GM12878 (cell line): ENCODE data around the gene WNT5B. TPM values are rescaled to one million over a fixed set of nuclear protein-coding genes. Genes with fewer than 3 reads are reported as not detected.

Experiments used
- ATAC-seq: fragments of 200-7000 bp; cut with Tn5 transposase; 3 replicates; pipeline ENCODE4 v1.9.1; 2020; ENCODE audit warnings: mild to moderate bottlenecking, moderate library complexity
- BruUV-seq: library from RNA; stranded (reverse); fragments of 400-500 nt; replicated peaks from 2 replicates; lab custom pipeline; 2021; lab: Mats Ljungman, UMichigan
- CTCF ChIA-PET: fragments of 300-600 bp; sonication (Branson Sonifier 250); formaldehyde crosslinking; extraction: SDS; loops from one replicate; lab custom pipeline; 2021; ENCODE audit warnings: inconsistent platforms; lab: Yijun Ruan, JAX
- POLR2A ChIA-PET: fragments of 350-600 bp; formaldehyde crosslinking; extraction: SDS; loops from one replicate; lab custom pipeline; 2021; ENCODE audit warnings: inconsistent platforms; lab: Charles Lee
- RAD21 ChIA-PET: fragments of 300-600 bp; sonication (Branson Sonifier 250); formaldehyde crosslinking; loops from one replicate; lab custom pipeline; 2023; ENCODE audit warnings: antibody characterized with exemption; ENCODE audit not compliant: unreplicated experiment; lab: Charles Lee
- SMC1A ChIA-PET: fragments of 300-600 bp; sonication (Branson Sonifier 250); formaldehyde crosslinking; loops from one replicate; lab custom pipeline; 2023; ENCODE audit not compliant: unreplicated experiment, uncharacterized antibody; lab: Charles Lee
- DNase-seq: peaks from one replicate; pipeline ENCODE4 v3.0.0-alpha.2; 2011; ENCODE audit warnings: low read depth, low spot score
- FAIRE-seq: peaks from 3 replicates; lab custom pipeline; 2011; peaks lifted over from hg19 to GRCh38; lab: Jason Lieb, UNC
- H2AFZ ChIP-seq: 2 replicates; pipeline ENCODE4 v1.6.0; 2011; ENCODE audit warnings: low read depth, low read length, control low read depth; ENCODE audit not compliant: control insufficient read depth
- H3K27ac ChIP-seq: 2 replicates; pipeline ENCODE4 v1.5.1; 2011; ENCODE audit warnings: control low read depth; ENCODE audit not compliant: control insufficient read depth, insufficient read depth
- H3K27me3 ChIP-seq, 2 experiments: replicated peaks in 1 of 2; 2 replicates each; pipeline versions ENCODE4 v1.6.0 to v1.6.1; 2011; ENCODE audit warnings: low read length in 1 of 2; ENCODE audit not compliant: control insufficient read depth in 2 of 2, insufficient read depth in 2 of 2
- H3K36me3 ChIP-seq, 2 experiments: 2 replicates each; pipeline ENCODE4 v1.5.1; 2011; ENCODE audit warnings: low read length in 1 of 2; ENCODE audit not compliant: control insufficient read depth in 2 of 2, insufficient read depth in 2 of 2
- H3K4me1 ChIP-seq: 2 replicates; pipeline ENCODE4 v1.6.1; 2011; ENCODE audit warnings: mild to moderate bottlenecking, low read length, moderate library complexity, mixed read lengths; ENCODE audit not compliant: control insufficient read depth, insufficient read depth
- H3K4me2 ChIP-seq: 2 replicates; pipeline ENCODE4 v1.6.0; 2011; ENCODE audit warnings: control low read depth; ENCODE audit not compliant: control insufficient read depth, insufficient read depth
- H3K4me3 ChIP-seq: fragments of 200-600 bp; sonication (generic); 2 replicates; pipeline ENCODE4 v1.5.1; 2016
- H3K79me2 ChIP-seq: 2 replicates; pipeline ENCODE4 v1.6.0; 2011; ENCODE audit warnings: low read length; ENCODE audit not compliant: control insufficient read depth, insufficient read depth
- H3K9ac ChIP-seq: 2 replicates; pipeline ENCODE4 v1.8.0; 2011; ENCODE audit warnings: low read length, control low read depth, mixed read lengths; ENCODE audit not compliant: control insufficient read depth, insufficient read depth
- H3K9me3 ChIP-seq: replicated peaks from 3 replicates; pipeline ENCODE4 v1.5.1; 2011; ENCODE audit warnings: mild to moderate bottlenecking, low read length; ENCODE audit not compliant: control insufficient read depth, insufficient read depth
- H4K20me1 ChIP-seq: 2 replicates; pipeline ENCODE4 v1.6.0; 2011; ENCODE audit not compliant: control insufficient read depth, insufficient read depth
- CHD1 ChIP-seq: IDR thresholded peaks from 2 replicates; pipeline ENCODE4 v1.6.1; 2012; ENCODE audit warnings: low read depth, low read length, improper control_type of control experiment
- CREM ChIP-seq: IDR thresholded peaks from 2 replicates; pipeline ENCODE4 v1.6.1; 2014; ENCODE audit warnings: antibody characterized with exemption, low read depth
- ESRRA ChIP-seq: IDR thresholded peaks from 2 replicates; pipeline ENCODE4 v1.6.1; 2012; ENCODE audit warnings: mild to moderate bottlenecking, low read length, improper control_type of control experiment
- MLLT1 ChIP-seq: fragments of 450-650 bp; IDR thresholded peaks from 2 replicates; pipeline ENCODE4 v1.6.1; 2016; ENCODE audit warnings: mild to moderate bottlenecking
- MYB ChIP-seq: fragments of 150-350 bp; IDR thresholded peaks from 2 replicates; pipeline ENCODE4 v1.6.1; 2014; ENCODE audit warnings: mild to moderate bottlenecking, low read depth, low read length, borderline replicate concordance
- NRF1 ChIP-seq: conservative IDR thresholded peaks from 2 replicates; pipeline ENCODE4 v1.6.1; 2011; ENCODE audit warnings: mild to moderate bottlenecking, low read depth, low read length, improper control_type of control experiment
- SIN3A ChIP-seq: IDR thresholded peaks from 2 replicates; pipeline ENCODE4 v1.6.1; 2012; ENCODE audit warnings: low read depth, low read length, improper control_type of control experiment
- TCF7 ChIP-seq: IDR thresholded peaks from 2 replicates; pipeline ENCODE4 v1.6.1; 2014; ENCODE audit warnings: antibody characterized with exemption, borderline replicate concordance
- YBX1 ChIP-seq: fragments of 450-650 bp; IDR thresholded peaks from 2 replicates; pipeline ENCODE4 v1.6.1; 2016; ENCODE audit warnings: antibody characterized with exemption
- ZNF384 ChIP-seq: IDR thresholded peaks from 2 replicates; pipeline ENCODE4 v1.6.1; 2012; ENCODE audit warnings: low read depth, mild to moderate bottlenecking, low read length, improper control_type of control experiment, borderline replicate concordance
- WGBS: methylation state at CpG from one replicate; pipeline ENCODE4 v1.1.6; 2016; ENCODE audit warnings: low lambda C conversion rate; ENCODE audit not compliant: insufficient replicate concordance, insufficient coverage; ENCODE audit errors: missing lambda C conversion rate; 5-methylcytosine and 5-hydroxymethylcytosine counted together
- in situ Hi-C: fragments of 300-500 bp; cut with MboI; formaldehyde crosslinking; loops from 9 replicates; pipeline ENCODE4 v1.14.3; 2018; ENCODE audit warnings: mixed read lengths
- intact Hi-C: fragments of 100-400 bp; cut with micrococcal nuclease; formaldehyde crosslinking; loops from one replicate; pipeline ENCODE4 v1.14.2; 2022; ENCODE audit not compliant: unreplicated experiment
- polyA plus RNA-seq, 11 experiments: library from polyadenylated mRNA; depleted of rRNA in 4 of 11; unstranded in 6 of 11; stranded (reverse) in 5 of 11; fragments of >200 nt; fragmentation: Nextera tagmentation in 4 of 11; fragmentation: Illumina TruSeq in 1 of 11; extraction: Ambion mirVana in 4 of 11; extraction: Trizol in 1 of 11; gene quantifications; 1 replicate in 1 of 11; 2 replicates in 10 of 11; pipeline versions ENCODE4 v1.2.1 to v1.2.3, GENCODE V29; 2011 to 2016; ENCODE audit warnings: inconsistent platforms in 2 of 11, missing spikeins in 2 of 11, low read depth in 1 of 11
- total RNA-seq, 4 experiments: library from RNA; depleted of rRNA in 3 of 4; stranded (reverse); fragments of >200 nt in 3 of 4; fragmentation: Illumina TruSeq in 1 of 4; extraction: Trizol in 1 of 4; gene quantifications; 2 replicates each; pipeline versions ENCODE4 v1.2.1 to v1.2.3, GENCODE V29; 2013 to 2021

Gene WNT5B
- total and polyA plus RNA-seq, 10 of the 15 experiments (the other 5 are each of a cell fraction or from before 2014, with no cell fraction given): 0.45 to 18.3 (median 5.4) TPM

DNA sequence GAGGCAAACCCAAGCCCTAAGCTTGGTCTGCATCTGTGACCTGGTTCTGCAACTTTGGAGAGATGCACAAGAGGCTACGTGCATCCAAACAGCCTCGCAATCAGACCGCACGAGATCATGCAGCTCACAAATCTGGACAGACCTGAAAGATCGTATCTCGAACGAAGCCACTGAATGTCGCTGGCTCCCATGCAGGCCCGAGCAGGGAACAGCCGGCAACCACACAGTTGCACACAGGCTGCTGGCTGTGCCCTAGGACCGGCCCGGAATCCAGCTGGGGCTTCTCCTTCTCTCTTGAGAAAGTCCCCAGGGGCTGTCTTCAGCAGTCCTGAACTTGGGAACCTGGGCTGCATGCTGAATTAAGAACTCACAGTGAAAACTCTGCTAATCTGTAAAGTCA, 27.9 kb downstream of the WNT5B start:
- in situ Hi-C loops (no loop called here), intact Hi-C loops (no loop called here)
- ChIA-PET POLR2A (no interaction called here), RAD21 (interaction anchor here (1.5 to 13.4 kb wide), 2 partner anchors 134 to 539 kb away, joined by 3 to 234 read pairs; no protein-coding TSS in a partner anchor), CTCF (interaction anchor here (0.6 to 20.1 kb wide), 7 partner anchors 22 to 841 kb away, joined by 3 to 434 read pairs (median 5); no protein-coding TSS in a partner anchor), SMC1A (interaction anchor here (0.9 to 1.9 kb wide), 3 partner anchors 134 to 283 kb away, joined by 3 to 9 read pairs (median 5); no protein-coding TSS in a partner anchor)
- DNase-seq: no peak
- Histone ChIP-seq H3K27me3 (no peaks in the 10 kb centered on the region), H3K4me1 (no peaks in the 10 kb centered on the region), H3K4me3 (no peak overlapping the region), H2AFZ (no peak overlapping the region), H4K20me1 (no peaks in the 10 kb centered on the region), H3K36me3 (no peaks in the 10 kb centered on the region), H3K27ac (no peak overlapping the region), H3K9me3 (no peaks in the 10 kb centered on the region), H3K4me2 (no peak overlapping the region), H3K79me2 (no peaks in the 10 kb centered on the region), H3K9ac (no peak overlapping the region)
- WGBS: 83% methylated on average over 12 of the region's 12 CpGs
- TF ChIP-seq YBX1: no peak
- TF ChIP-seq MYB: no peak
- no peak for TF ChIP-seq CHD1
- TF ChIP-seq MLLT1: no peak
- no peak for TF ChIP-seq ZNF384
- TF ChIP-seq NRF1: no peak
- no peak for TF ChIP-seq ESRRA
- TF ChIP-seq SIN3A: no peak
- no peak for TF ChIP-seq TCF7
- no peak for TF ChIP-seq CREM
- ATAC-seq: no peak
- no TSS peak for BruUV-seq
- FAIRE-seq: no peak
